NB4 (cell line): ENCODE results near the gene ICE2.

Source experiments
- CTCF ChIP-seq: IDR thresholded peaks from one replicate; pipeline ENCODE4 v1.5.1; 2012; ENCODE audit warnings: low read depth, low read length
- POLR2A ChIP-seq: IDR thresholded peaks from 2 replicates; pipeline ENCODE4 v1.6.1; 2011; ENCODE audit warnings: mild to moderate bottlenecking; ENCODE audit not compliant: insufficient read length; ENCODE audit errors: extremely low read depth

- TF ChIP-seq CTCF (no peak), POLR2A (no peak)
Measured at GRCh38 chr15:60510006-60510405, 31.1 kb upstream of the ICE2 start.
